ENCODE results near the gene TARS2.

DNA sequence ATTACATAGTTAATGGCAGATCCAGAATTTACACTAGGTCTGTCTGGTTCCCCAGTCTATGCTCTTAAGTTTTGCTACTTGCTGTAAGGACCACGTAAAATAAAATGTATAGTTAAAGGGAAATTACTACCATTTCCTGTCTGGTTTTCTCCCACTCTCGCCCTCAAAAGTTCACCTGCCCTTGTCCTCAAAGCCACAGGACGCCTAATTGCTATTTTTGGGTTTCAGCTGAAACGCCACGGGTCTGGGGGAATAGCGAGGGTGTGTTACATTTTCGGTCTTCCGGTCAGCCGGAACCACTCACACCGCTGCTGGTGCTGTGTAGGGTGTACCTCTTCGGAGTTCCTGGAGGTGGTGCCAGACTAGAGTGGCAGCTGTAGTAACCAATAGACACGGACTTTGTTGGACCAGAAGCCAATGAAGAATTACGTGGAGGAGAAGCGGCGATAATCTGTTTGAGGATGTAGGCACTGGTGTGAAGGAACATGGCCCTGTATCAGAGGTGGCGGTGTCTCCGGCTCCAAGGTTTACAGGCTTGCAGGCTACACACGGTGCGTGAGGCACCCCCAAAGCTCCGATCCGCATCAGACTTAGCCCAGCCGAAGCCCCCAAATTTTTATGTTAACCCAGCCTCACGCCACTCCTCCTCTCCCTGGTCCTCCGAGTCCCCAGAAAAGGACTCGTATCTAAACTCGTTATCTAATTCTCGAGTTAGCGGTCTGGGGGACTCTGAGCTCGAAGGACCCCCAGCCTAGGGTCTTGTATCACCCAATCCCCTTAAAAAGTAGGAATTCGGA is at the start of gene TARS2:
- TF ChIP-seq, protein P1, sequence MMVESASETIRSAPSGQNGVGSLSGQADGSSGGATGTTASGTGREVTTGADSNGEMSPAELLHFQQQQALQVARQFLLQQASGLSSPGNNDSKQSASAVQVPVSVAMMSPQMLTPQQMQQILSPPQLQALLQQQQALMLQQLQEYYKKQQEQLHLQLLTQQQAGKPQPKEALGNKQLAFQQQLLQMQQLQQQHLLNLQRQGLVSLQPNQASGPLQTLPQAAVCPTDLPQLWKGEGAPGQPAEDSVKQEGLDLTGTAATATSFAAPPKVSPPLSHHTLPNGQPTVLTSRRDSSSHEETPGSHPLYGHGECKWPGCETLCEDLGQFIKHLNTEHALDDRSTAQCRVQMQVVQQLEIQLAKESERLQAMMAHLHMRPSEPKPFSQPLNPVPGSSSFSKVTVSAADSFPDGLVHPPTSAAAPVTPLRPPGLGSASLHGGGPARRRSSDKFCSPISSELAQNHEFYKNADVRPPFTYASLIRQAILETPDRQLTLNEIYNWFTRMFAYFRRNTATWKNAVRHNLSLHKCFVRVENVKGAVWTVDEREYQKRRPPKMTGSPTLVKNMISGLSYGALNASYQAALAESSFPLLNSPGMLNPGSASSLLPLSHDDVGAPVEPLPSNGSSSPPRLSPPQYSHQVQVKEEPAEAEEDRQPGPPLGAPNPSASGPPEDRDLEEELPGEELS (CRISPR knock-in tag; IDR thresholded peaks at IDR 0.05), result 0 out of 2 replicates have a peak, but pooled peaks have one; percentile 25
- TF ChIP-seq, protein P2, sequence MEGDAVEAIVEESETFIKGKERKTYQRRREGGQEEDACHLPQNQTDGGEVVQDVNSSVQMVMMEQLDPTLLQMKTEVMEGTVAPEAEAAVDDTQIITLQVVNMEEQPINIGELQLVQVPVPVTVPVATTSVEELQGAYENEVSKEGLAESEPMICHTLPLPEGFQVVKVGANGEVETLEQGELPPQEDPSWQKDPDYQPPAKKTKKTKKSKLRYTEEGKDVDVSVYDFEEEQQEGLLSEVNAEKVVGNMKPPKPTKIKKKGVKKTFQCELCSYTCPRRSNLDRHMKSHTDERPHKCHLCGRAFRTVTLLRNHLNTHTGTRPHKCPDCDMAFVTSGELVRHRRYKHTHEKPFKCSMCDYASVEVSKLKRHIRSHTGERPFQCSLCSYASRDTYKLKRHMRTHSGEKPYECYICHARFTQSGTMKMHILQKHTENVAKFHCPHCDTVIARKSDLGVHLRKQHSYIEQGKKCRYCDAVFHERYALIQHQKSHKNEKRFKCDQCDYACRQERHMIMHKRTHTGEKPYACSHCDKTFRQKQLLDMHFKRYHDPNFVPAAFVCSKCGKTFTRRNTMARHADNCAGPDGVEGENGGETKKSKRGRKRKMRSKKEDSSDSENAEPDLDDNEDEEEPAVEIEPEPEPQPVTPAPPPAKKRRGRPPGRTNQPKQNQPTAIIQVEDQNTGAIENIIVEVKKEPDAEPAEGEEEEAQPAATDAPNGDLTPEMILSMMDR (IDR thresholded peaks at IDR 0.05), result no peak

Data from WTC11 (cell line).